Activated naive CD4-positive, alpha-beta T cell treated with anti-CD3 and anti-CD28 coated beads, Interleukin-2, amount 10 ng/mL, durations not matched to agents 7 days and 5 days (primary cell): ENCODE results near the gene PAQR4.

Source experiments
- CTCF ChIA-PET: fragments of 350-600 bp; sonication (Branson Sonifier 250); formaldehyde crosslinking; loops from one replicate; lab custom pipeline; 2021; ENCODE audit warnings: antibody characterized with exemption; lab: Charles Lee
- DNase-seq: peaks from one replicate; pipeline ENCODE4 v3.0.0-alpha.2; 2020
- H3K27ac Mint-ChIP-seq: one replicate; pipeline ENCODE4 v1.8.0; 2021; ENCODE audit warnings: mild to moderate bottlenecking, moderate library complexity, mixed read lengths
- H3K27me3 Mint-ChIP-seq: one replicate; pipeline ENCODE4 v1.8.0; 2021; ENCODE audit warnings: mild to moderate bottlenecking, mixed read lengths
- H3K36me3 Mint-ChIP-seq: one replicate; pipeline ENCODE4 v1.8.0; 2021; ENCODE audit warnings: mixed read lengths
- H3K4me1 Mint-ChIP-seq: one replicate; pipeline ENCODE4 v1.8.0; 2021; ENCODE audit warnings: mixed read lengths
- H3K4me3 Mint-ChIP-seq: one replicate; pipeline ENCODE4 v1.8.0; 2021; ENCODE audit warnings: mild to moderate bottlenecking, moderate library complexity, mixed read lengths
- H3K9me3 Mint-ChIP-seq: one replicate; pipeline ENCODE4 v1.8.0; 2021; ENCODE audit warnings: mixed read lengths

The PAQR4 gene

GRCh38 chr16:2973605-2974318 lies 4.6 kb downstream of the PAQR4 start:
- Mint-ChIP-seq H3K36me3 (peaks cover 23% of the 10 kb centered on the region), H3K4me3 (no peak overlapping the region), H3K4me1 (peaks cover 32% of the 10 kb centered on the region), H3K9me3 (no peaks in the 10 kb centered on the region), H3K27ac (no peak overlapping the region), H3K27me3 (peaks cover 3% of the 10 kb centered on the region)
- DNase-seq, result no peak
- CTCF ChIA-PET, result no interaction called here

DNA sequence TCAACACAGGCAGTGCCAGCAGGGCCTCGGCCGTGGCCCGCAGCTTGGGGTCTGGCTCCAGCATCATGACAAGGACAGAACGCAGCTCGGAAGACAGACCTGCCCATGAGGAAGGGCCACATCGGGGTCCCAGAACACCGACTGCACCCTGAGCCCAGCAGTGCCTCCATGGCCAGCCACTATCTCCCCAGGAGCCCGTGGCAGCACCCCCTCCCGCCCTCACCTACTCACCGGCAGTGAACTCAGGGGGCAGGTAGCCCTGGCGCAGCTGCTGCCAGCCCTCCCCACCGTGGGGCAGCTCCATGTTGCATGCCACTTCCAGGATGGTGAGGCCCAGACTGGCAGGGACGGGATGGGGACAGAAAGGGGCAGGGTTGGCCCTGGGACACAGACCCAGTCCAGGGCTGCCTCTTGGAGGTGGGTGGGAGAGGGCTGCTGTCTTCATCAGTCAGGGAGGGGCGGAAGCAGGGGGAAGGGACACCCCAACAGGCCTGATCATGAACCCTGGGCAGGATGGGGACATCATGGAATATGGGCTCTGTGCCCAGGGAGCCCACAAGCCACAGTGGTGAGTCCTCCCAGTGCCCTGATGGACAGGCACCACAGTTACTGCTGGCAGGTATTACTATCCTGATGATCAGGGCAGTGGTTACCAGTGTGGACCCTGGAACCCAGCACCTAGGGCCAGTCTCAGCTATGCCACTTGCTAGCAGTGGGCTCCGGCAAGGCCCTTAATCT lies 5.3 kb downstream of the PAQR4 start:
- DNase-seq, result no peak
- CTCF ChIA-PET, result interaction anchor here (1.1 to 1.2 kb wide), 2 partner anchors 11 to 54 kb away, joined by 3 read pairs; no protein-coding TSS in a partner anchor
- H3K27me3 Mint-ChIP-seq, result no peaks in the 10 kb centered on the region
- peaks cover 34% of the 10 kb centered on the region for H3K4me1 Mint-ChIP-seq
- no peak overlapping the region for H3K27ac Mint-ChIP-seq
- H3K9me3 Mint-ChIP-seq, result no peaks in the 10 kb centered on the region
- H3K36me3 Mint-ChIP-seq, result peaks cover 23% of the 10 kb centered on the region
- H3K4me3 Mint-ChIP-seq, result no peak overlapping the region

DNA sequence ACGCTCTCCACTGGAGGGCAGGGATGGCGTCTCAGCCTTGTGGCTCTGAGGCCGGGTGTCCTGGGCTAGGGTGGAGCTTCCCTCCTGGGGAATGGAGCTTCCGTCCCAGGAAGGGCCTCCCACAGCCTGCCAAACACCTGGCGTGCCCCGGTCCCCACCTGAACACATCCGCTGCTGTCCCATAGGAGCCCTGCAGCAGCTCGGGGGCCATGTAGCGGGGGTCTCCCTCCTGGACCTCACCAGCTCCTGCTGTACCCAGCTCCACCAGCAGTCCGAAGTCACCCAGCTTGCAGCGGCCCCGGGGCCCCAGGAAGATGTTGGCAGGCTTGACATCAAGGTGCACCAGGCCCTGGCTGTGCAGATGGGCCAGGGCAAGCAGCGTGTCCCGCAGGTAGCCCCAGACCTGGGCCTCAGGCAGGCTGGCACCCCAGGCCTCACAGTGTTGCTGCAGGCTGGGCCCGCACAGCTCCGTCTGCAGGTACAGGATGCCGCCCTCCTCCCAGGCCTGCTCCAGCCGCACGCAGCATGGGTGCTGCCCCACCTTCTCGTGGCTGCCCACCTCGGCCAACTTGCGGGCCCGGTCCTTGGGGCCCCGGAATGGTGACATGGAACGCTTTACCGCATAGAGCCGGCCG lies 6.1 kb downstream of the PAQR4 start:
- CTCF ChIA-PET, result interaction anchor here (1.1 to 1.2 kb wide), 2 partner anchors 12 to 53 kb away, joined by 3 read pairs; no protein-coding TSS in a partner anchor
- H3K4me1 Mint-ChIP-seq, result peaks cover 35% of the 10 kb centered on the region
- H3K36me3 Mint-ChIP-seq, result peaks cover 23% of the 10 kb centered on the region

DNA sequence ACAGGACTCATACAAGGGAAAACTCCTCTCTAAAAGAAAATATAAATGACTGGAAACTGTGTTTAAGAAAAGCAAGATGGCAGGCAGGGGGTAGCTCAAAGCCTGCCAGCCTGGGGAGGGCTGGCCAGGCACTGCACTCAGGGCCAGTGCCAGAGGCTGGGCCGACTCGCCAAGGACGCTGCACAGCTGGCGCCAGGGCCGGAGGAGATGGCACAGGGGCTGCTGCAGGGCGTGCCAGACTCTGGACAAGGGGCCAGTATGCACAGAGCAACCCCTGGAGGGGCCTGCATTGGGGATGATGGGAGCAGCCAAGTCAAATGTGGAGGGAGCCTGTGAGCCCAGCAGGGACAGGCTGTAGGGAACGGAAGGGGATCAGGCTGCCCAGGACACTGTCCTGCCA lies 7.1 kb downstream of the PAQR4 start:
- CTCF ChIA-PET, result no interaction called here
- Mint-ChIP-seq H3K9me3 (no peaks in the 10 kb centered on the region), H3K4me3 (no peak overlapping the region), H3K27ac (no peak overlapping the region), H3K4me1 (peaks cover 32% of the 10 kb centered on the region), H3K27me3 (no peaks in the 10 kb centered on the region), H3K36me3 (peaks cover 23% of the 10 kb centered on the region)
- no peak for DNase-seq

More for the DNA sequence above, 6.1 kb downstream of the PAQR4 start:
- Mint-ChIP-seq H3K9me3 (no peaks in the 10 kb centered on the region), H3K27me3 (no peaks in the 10 kb centered on the region), H3K27ac (no peak overlapping the region), H3K4me3 (no peak overlapping the region)
- DNase-seq, result no peak

DNA sequence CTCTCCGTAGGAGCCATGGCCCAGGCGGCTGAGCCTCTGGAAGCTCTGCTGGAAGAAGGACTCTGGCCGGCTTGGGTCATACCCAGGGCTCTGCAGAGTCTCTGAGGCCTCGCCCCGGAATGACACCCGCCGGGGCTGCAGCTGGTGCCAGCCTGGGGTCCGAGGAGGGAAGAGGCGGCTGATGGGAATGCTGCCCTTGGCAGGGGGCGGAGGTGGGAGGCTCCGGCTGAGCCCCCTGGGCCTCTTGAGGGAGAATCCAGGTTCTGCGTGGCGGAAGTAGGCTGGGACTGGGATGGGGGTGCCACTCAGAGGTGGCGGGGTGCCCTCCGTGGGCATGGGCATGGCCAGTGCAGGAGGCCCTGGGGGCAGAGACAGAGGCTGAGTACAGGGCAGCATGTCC lies 7.5 kb downstream of the PAQR4 start:
- H3K27ac Mint-ChIP-seq, result peak overlapping the region; percentile 67
- no peak overlapping the region for H3K4me3 Mint-ChIP-seq
- no peak for DNase-seq
- peaks cover 23% of the 10 kb centered on the region for H3K36me3 Mint-ChIP-seq
- CTCF ChIA-PET, result no interaction called here
- H3K27me3 Mint-ChIP-seq, result no peaks in the 10 kb centered on the region
- H3K4me1 Mint-ChIP-seq, result peaks cover 36% of the 10 kb centered on the region
- no peaks in the 10 kb centered on the region for H3K9me3 Mint-ChIP-seq

- H3K9me3 Mint-ChIP-seq, result no peaks in the 10 kb centered on the region
- no peak for DNase-seq
- no peak overlapping the region for H3K4me3 Mint-ChIP-seq
- H3K27me3 Mint-ChIP-seq, result peaks cover 2% of the 10 kb centered on the region
- H3K4me1 Mint-ChIP-seq, result peaks cover 35% of the 10 kb centered on the region
- H3K36me3 Mint-ChIP-seq, result peaks cover 17% of the 10 kb centered on the region
- no peak overlapping the region for H3K27ac Mint-ChIP-seq
- CTCF ChIA-PET, result interaction anchor here (1.2 to 1.3 kb wide), 2 partner anchors 7 to 51 kb away, joined by 3 to 6 read pairs; no protein-coding TSS in a partner anchor
Observed at GRCh38 chr16:2977440-2977839, 8.3 kb downstream of the PAQR4 start.

DNA sequence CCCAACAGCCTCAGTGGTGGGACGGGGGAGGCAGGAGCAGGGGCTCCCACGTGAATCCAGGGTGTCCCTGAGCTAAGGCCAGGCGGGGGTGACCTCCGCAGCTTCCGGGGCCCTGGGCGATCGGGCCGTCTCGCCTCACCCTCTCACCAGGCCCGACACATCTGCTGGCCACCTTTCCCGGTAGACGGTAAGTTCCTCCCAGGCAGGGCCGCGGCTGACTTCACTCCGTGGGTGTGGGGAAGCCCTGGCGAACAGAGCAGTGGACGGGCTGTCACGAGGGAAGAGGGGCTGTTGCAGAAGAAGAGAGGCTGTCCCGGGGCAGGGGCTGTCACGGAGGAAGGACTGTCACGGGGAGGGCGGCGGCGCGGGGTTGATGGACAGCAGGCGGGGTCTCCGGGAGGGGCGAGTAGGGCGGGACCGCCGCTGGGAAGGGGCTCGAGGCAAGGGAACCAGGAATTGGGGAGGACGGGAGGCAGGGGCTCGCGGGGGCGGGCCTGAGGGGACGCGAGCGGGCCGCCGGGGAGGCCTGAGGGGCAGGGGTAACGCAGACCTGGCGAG lies 10.6 kb downstream of the PAQR4 start:
- H3K9me3 Mint-ChIP-seq, result no peaks in the 10 kb centered on the region
- peak; percentile 60 for DNase-seq
- H3K4me3 Mint-ChIP-seq, result peak overlapping the region; percentile 88
- H3K4me1 Mint-ChIP-seq, result peaks cover 46% of the 10 kb centered on the region
- H3K27ac Mint-ChIP-seq, result peak overlapping the region; percentile 86
- CTCF ChIA-PET, result interaction anchor here (1.5 to 2.2 kb wide), 2 partner anchors 10 to 28 kb away, joined by 5 to 14 read pairs; partner anchors contain the start of gene PAQR4
- H3K36me3 Mint-ChIP-seq, result peaks cover 13% of the 10 kb centered on the region
- peaks cover 16% of the 10 kb centered on the region for H3K27me3 Mint-ChIP-seq

- peaks cover 21% of the 10 kb centered on the region for H3K27me3 Mint-ChIP-seq
- DNase-seq, result peak; percentile 95
- CTCF ChIA-PET, result interaction anchor here (1.0 to 2.2 kb wide), 6 partner anchors 11 to 76 kb away, joined by 3 to 14 read pairs (median 4); partner anchors contain the start of gene PAQR4
- no peaks in the 10 kb centered on the region for H3K9me3 Mint-ChIP-seq
- H3K4me1 Mint-ChIP-seq, result peaks cover 46% of the 10 kb centered on the region
- peaks cover 13% of the 10 kb centered on the region for H3K36me3 Mint-ChIP-seq
- peak within 1 kb of the TSS; percentile 86 for H3K27ac Mint-ChIP-seq
- H3K4me3 Mint-ChIP-seq, result peak within 1 kb of the TSS; percentile 88
Observed at GRCh38 chr16:2980227-2981176, 11.4 kb downstream of the PAQR4 start, which contains the start of gene PKMYT1. Gene PKMYT1, minus strand, starts transcription at chr16:2980446. Its CDS starts 789 bp downstream, at chr16:2979657.

GRCh38 chr16:2981177-2981898 lies 12.2 kb downstream of the PAQR4 start:
- peaks cover 46% of the 10 kb centered on the region for H3K4me1 Mint-ChIP-seq
- peak overlapping the region; percentile 82 for H3K27ac Mint-ChIP-seq
- H3K9me3 Mint-ChIP-seq, result no peaks in the 10 kb centered on the region
- H3K4me3 Mint-ChIP-seq, result peak overlapping the region; percentile 88
- DNase-seq, result no peak
- CTCF ChIA-PET, result interaction anchor here (1.0 to 2.2 kb wide), 7 partner anchors 12 to 75 kb away, joined by 3 to 14 read pairs (median 4); partner anchors contain the start of gene PAQR4
- peaks cover 29% of the 10 kb centered on the region for H3K27me3 Mint-ChIP-seq
- peaks cover 13% of the 10 kb centered on the region for H3K36me3 Mint-ChIP-seq

DNA sequence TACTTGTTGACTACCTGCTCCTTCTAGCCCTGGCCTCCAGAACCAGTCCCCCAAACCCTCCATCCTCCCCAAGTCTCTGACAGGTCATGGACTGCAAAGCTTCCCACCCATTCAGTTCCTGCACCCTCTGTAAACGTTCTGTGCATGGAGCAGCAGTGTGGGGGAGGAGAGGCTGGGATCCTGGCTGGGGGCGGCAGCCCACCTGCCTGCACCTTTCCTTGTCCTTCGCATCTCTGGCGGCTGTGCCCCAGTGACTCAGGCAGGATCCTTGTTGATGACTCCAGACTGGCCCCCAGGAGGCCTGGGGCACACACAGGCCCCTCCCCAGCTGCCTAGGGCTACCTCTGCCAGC lies 12.7 kb downstream of the PAQR4 start:
- Mint-ChIP-seq H3K9me3 (no peaks in the 10 kb centered on the region), H3K4me1 (peaks cover 44% of the 10 kb centered on the region), H3K27ac (peak overlapping the region; percentile 75), H3K27me3 (peaks cover 34% of the 10 kb centered on the region), H3K36me3 (peaks cover 12% of the 10 kb centered on the region), H3K4me3 (peak overlapping the region; percentile 88)
- DNase-seq, result no peak
- CTCF ChIA-PET, result interaction anchor here (1.2 to 2.2 kb wide), 5 partner anchors 12 to 55 kb away, joined by 3 to 14 read pairs (median 4); partner anchors contain the start of gene PAQR4

- Mint-ChIP-seq H3K9me3 (no peaks in the 10 kb centered on the region), H3K36me3 (peaks cover 7% of the 10 kb centered on the region), H3K4me1 (peaks cover 39% of the 10 kb centered on the region), H3K27me3 (peaks cover 36% of the 10 kb centered on the region), H3K27ac (no peak overlapping the region), H3K4me3 (no peak overlapping the region)
- CTCF ChIA-PET, result interaction anchor here (0.9 to 1.3 kb wide), 4 partner anchors 12 to 106 kb away, joined by 3 to 5 read pairs (median 3); no protein-coding TSS in a partner anchor
- DNase-seq, result no peak
Observed at GRCh38 chr16:2982402-2982801, 13.3 kb downstream of the PAQR4 start.

DNA sequence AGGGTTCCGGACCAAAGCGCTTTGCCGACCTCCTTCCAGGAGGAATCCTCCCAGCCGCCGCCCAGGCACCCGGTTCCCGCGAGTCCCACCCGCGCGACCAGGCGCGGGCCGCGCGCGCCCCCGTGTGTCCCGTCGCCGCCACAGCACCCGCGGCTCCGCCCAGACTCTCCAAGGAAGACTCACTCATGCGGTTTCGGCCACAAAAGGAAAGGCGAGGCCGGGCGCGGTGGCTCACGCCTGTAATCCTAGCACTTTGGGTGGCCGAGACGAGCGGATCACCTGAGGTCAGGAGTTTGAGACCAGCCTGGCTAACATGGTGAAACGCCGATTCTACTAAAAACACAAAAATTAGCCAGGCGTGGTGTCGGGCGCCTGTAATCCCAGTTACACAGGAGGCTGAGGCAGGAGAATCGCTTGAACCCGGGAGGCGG lies 14.6 kb downstream of the PAQR4 start:
- Mint-ChIP-seq H3K27ac (no peak overlapping the region), H3K4me1 (peaks cover 30% of the 10 kb centered on the region), H3K4me3 (peak overlapping the region; percentile 38), H3K9me3 (no peaks in the 10 kb centered on the region), H3K27me3 (peaks cover 48% of the 10 kb centered on the region), H3K36me3 (no peaks in the 10 kb centered on the region)
- DNase-seq, result peak; percentile 79
- CTCF ChIA-PET, result interaction anchor here (0.6 to 1.2 kb wide), 4 partner anchors 19 to 57 kb away, joined by 3 read pairs; no protein-coding TSS in a partner anchor
